Sigmoid colon (tissue), 7 donors: Measurements from ENCODE around the gene GDPD3. TPM values are rescaled to one million over a fixed set of nuclear protein-coding genes. Genes with fewer than 3 reads are reported as not detected.

Experiments used
- DNase-seq: peaks from one replicate; pipeline ENCODE4 v3.0.0-alpha.2; 2019
- H3K27ac ChIP-seq, 4 donors: fragments of 200-600 bp; sonication (generic); one replicate each; pipeline ENCODE4 v1.5.1; 2016 to 2019; ENCODE audit warnings: mild to moderate bottlenecking in 1 of 4
- H3K27me3 ChIP-seq, 3 donors: fragments of 200-600 bp; sonication (generic); one replicate each; pipeline ENCODE4 v1.5.1; 2019; ENCODE audit warnings: mild to moderate bottlenecking in 1 of 3
- H3K36me3 ChIP-seq, 4 donors: fragments of 200-600 bp; sonication (generic); one replicate each; pipeline ENCODE4 v1.5.1; 2016 to 2019
- H3K4me1 ChIP-seq, 4 donors: fragments of 200-600 bp; sonication (generic); one replicate each; pipeline ENCODE4 v1.5.1; 2017 to 2019
- H3K4me3 ChIP-seq, 4 donors: fragments of 200-600 bp; sonication (generic); one replicate each; pipeline ENCODE4 v1.5.1; 2017 to 2019; ENCODE audit warnings: mild to moderate bottlenecking in 2 of 4, moderate library complexity in 1 of 4
- H3K9me3 ChIP-seq, 4 donors: fragments of 200-600 bp in 3 of 4; sonication (generic) in 3 of 4; one replicate each; pipeline versions ENCODE4 v1.5.1 to v1.6.1; 2013 to 2019
- EP300 ChIP-seq, 4 donors: sonication (generic); formaldehyde crosslinking; IDR thresholded peaks; one replicate each; pipeline ENCODE4 v1.6.1; 2017; ENCODE audit warnings: antibody characterized with exemption in 4 of 4
- POLR2A ChIP-seq, 2 donors: fragments of 450-650 bp; IDR thresholded peaks; one replicate each; pipeline ENCODE4 v1.6.1; 2016; ENCODE audit warnings: antibody characterized with exemption in 2 of 2, mild to moderate bottlenecking in 2 of 2, moderate library complexity in 2 of 2
- POLR2AphosphoS5 ChIP-seq, 4 donors: sonication (generic); formaldehyde crosslinking; IDR thresholded peaks; one replicate each; pipeline ENCODE4 v1.6.1; 2017; ENCODE audit warnings: antibody characterized with exemption in 4 of 4
- WGBS, 2 donors: extraction: QIAGEN DNeasy Blood & Tissue Kit; methylation state at CpG; one replicate each; pipeline ENCODE4 v1.1.7; 2013; 5-methylcytosine and 5-hydroxymethylcytosine counted together
- intact Hi-C: fragments of 100-400 bp; cut with DNase I; formaldehyde crosslinking; loops from one replicate; pipeline ENCODE4 v1.15.1; 2023
- polyA plus RNA-seq, 3 donors: library from polyadenylated mRNA; stranded (reverse); fragments of 200-250 nt; gene quantifications; one replicate each; pipeline ENCODE4 v1.2.3, GENCODE V29; 2013
- total RNA-seq, 4 donors: library from RNA; depleted of rRNA; stranded (reverse); fragments of >200 nt; gene quantifications; one replicate each; pipeline ENCODE4 v1.1.0, GENCODE V29; 2016
- TF ChIP-seq, protein P1 (sequence below), 4 experiments: fragments of 450-650 bp in 3 of 4; fragments of 200-600 bp in 1 of 4; IDR thresholded peaks; one replicate each; pipeline ENCODE4 v1.5.1; 2016 to 2019; ENCODE audit warnings: antibody characterized with exemption in 4 of 4, mild to moderate bottlenecking in 3 of 4, moderate library complexity in 2 of 4
- donor health status: healthy with polysubstance abuse.
- donor health status: Bipolar disorder and iron deficiency.
- donor health status: healthy.

Gene GDPD3
- total and polyA plus RNA-seq, 7 donors, result 0.54 to 68.8 (median 8.0) TPM

DNA sequence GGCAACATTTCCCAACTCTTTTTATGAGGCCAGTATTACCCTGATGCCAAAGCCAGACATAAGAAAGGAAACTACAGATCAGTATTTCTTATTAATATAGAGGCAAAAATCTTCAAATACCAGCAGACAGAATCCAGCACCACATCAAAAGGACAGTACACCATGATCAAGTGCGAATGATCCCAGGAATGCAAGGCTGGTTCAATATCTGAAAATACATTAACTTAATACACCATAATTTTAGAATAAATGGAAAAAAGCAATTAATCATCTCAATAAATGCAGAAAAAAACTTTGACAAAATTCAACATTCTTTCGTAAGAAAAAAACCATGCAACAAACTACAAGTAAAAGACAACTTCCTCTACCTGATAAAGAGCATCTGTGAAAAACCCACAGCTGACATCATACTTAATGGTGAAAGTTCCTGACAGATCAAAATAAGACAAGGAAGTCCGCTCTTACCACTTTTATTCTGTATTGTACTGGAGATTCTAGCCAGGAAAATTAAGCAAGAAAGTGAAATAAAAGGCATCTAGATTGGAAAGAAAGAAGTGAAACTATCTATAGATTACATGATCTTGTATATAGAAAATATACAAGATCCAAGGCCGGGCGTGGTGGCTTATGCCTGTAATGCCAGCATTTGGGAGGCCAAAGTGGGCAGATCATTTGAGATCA, 36.1 kb upstream of the GDPD3 start:
- no peaks in the 10 kb centered on the region for H3K27me3 ChIP-seq
- H3K9me3 ChIP-seq, result no peaks in the 10 kb centered on the region
- H3K4me3 ChIP-seq, result no peak overlapping the region
- no peaks in the 10 kb centered on the region for H3K4me1 ChIP-seq
- intact Hi-C loops, result no loop called here
- TF ChIP-seq POLR2AphosphoS5 (IDR thresholded peaks at IDR 0.05) (no peak), EP300 (IDR thresholded peaks at IDR 0.05) (no peak), POLR2A (IDR thresholded peaks at IDR 0.05) (no peak)
- TF ChIP-seq, protein P1, sequence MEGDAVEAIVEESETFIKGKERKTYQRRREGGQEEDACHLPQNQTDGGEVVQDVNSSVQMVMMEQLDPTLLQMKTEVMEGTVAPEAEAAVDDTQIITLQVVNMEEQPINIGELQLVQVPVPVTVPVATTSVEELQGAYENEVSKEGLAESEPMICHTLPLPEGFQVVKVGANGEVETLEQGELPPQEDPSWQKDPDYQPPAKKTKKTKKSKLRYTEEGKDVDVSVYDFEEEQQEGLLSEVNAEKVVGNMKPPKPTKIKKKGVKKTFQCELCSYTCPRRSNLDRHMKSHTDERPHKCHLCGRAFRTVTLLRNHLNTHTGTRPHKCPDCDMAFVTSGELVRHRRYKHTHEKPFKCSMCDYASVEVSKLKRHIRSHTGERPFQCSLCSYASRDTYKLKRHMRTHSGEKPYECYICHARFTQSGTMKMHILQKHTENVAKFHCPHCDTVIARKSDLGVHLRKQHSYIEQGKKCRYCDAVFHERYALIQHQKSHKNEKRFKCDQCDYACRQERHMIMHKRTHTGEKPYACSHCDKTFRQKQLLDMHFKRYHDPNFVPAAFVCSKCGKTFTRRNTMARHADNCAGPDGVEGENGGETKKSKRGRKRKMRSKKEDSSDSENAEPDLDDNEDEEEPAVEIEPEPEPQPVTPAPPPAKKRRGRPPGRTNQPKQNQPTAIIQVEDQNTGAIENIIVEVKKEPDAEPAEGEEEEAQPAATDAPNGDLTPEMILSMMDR (IDR thresholded peaks at IDR 0.05), result no peak
- H3K36me3 ChIP-seq, result no peaks in the 10 kb centered on the region
- H3K27ac ChIP-seq, result no peak overlapping the region
- WGBS, 2 donors, result 90 to 95% methylated on average over 5 of the region's 5 CpGs
- DNase-seq, result no peak

DNA sequence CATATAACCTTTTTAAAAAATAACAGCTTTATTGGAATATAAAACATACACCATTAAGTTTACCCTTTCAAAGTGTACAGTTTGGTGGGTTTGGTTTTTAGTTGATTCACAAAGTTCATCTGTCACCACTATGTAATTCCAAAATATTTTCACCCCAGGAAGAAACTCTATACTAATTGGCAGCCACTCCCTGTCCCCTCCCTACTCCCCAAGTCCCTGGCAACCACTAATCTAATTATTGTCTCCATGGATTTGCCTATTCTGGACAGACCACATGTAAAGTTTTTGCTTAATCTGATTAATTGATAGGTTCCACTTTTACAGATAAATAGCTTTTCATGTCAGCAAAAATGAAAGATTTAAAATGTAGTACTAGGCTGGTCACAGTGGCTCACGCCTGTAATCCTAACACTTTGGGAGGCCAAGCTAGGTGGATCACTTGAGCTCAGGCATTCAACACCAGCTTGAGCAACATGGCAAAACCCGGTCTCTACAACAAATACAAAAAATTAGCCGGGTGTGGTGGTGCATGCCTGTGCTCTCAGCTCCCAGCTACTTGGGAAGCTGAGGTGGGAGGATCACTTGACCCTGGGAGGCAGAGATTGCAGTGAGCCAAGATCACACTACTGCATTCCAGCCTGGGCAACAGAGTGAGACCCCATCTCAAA, 34.6 kb upstream of the GDPD3 start:
- Histone ChIP-seq H3K4me1 (no peaks in the 10 kb centered on the region), H3K36me3 (no peaks in the 10 kb centered on the region), H3K27ac (no peak overlapping the region), H3K9me3 (no peaks in the 10 kb centered on the region), H3K27me3 (no peaks in the 10 kb centered on the region), H3K4me3 (no peak overlapping the region)
- WGBS, 2 donors, result 89 to 94% methylated on average over 3 of the region's 3 CpGs
- TF ChIP-seq POLR2AphosphoS5 (IDR thresholded peaks at IDR 0.05) (no peak), EP300 (IDR thresholded peaks at IDR 0.05) (no peak), POLR2A (IDR thresholded peaks at IDR 0.05) (no peak)
- TF ChIP-seq, protein P1 (IDR thresholded peaks at IDR 0.05), result no peak
- intact Hi-C loops, result no loop called here
- DNase-seq, result no peak

DNA sequence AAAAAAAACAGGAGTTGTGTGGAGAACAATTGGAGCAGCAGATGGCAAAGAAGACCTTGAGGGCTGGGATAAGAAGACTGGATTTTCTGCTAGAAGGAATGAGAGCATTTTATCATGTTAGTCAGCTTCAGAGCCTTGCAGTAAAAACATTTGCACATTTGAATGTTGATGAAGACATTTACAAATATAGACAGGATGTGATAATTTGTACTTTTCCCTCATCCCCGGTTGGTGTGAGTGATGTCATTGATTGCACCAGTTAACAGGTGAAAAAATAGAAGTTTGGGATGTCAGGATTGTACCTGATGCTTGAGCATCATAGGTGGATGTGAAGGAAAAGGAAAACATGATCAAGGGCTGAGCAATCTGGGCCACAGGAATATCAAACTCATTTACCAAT, 32.3 kb upstream of the GDPD3 start:
- 57 to 68% methylated on average over 1 of the region's 1 CpG for WGBS, 2 donors
- Histone ChIP-seq H3K27me3 (no peaks in the 10 kb centered on the region), H3K9me3 (no peaks in the 10 kb centered on the region), H3K4me3 (no peak overlapping the region), H3K27ac (no peak overlapping the region), H3K36me3 (no peaks in the 10 kb centered on the region), H3K4me1 (no peaks in the 10 kb centered on the region)
- TF ChIP-seq, protein P1 (IDR thresholded peaks at IDR 0.05), result no peak
- TF ChIP-seq POLR2AphosphoS5 (IDR thresholded peaks at IDR 0.05) (no peak), POLR2A (IDR thresholded peaks at IDR 0.05) (no peak), EP300 (IDR thresholded peaks at IDR 0.05) (no peak)
- intact Hi-C loops, result no loop called here
- no peak for DNase-seq

DNA sequence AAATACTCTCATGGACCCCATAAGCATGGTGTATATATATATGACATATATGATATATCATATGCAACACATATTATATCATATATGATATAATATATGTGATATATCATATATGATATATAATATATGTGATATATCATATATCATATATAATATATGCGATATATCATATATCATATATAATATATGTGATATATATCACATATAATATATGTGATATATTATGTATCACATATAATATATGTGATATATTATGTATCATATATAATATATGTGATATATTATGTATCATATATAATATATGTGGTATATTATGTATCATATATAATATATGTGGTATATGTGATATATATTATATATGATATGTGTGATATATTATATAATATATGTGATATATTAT, 31.6 kb upstream of the GDPD3 start:
- intact Hi-C loops, result no loop called here
- DNase-seq, result no peak
- H3K27ac ChIP-seq, result no peak overlapping the region
- no peaks in the 10 kb centered on the region for H3K9me3 ChIP-seq
- no peaks in the 10 kb centered on the region for H3K36me3 ChIP-seq
- no peak overlapping the region for H3K4me3 ChIP-seq
- no peaks in the 10 kb centered on the region for H3K27me3 ChIP-seq
- no peaks in the 10 kb centered on the region for H3K4me1 ChIP-seq
- TF ChIP-seq, protein P1 (IDR thresholded peaks at IDR 0.05), result no peak
- no peak for TF ChIP-seq POLR2AphosphoS5 (IDR thresholded peaks at IDR 0.05)
- TF ChIP-seq EP300 (IDR thresholded peaks at IDR 0.05), result no peak
- TF ChIP-seq POLR2A (IDR thresholded peaks at IDR 0.05), result no peak
- WGBS, 2 donors, result 47 to 97% methylated on average over 1 of the region's 1 CpG
